ENCODE measurements around the gene CCDC97.

The CCDC97 gene

GRCh38 chr19:41321204-41321599 lies 11.2 kb downstream of the CCDC97 start:
- DNase-seq: no peak

- no peak for DNase-seq
These were observed 11.8 kb downstream of the CCDC97 start for GRCh38 chr19:41321600-41322270.

- DNase-seq: no peak
These were observed 12.5 kb downstream of the CCDC97 start for GRCh38 chr19:41322451-41322850.

- no peak for DNase-seq
These were observed 13.1 kb downstream of the CCDC97 start for GRCh38 chr19:41323023-41323422.

- DNase-seq: no peak
These were observed 13.6 kb downstream of the CCDC97 start for GRCh38 chr19:41323430-41324125.

- DNase-seq: no peak
These were observed 14.3 kb downstream of the CCDC97 start for GRCh38 chr19:41324231-41324702.

GRCh38 chr19:41324921-41325639 lies 15.1 kb downstream of the CCDC97 start:
- DNase-seq: no peak

GRCh38 chr19:41325640-41325946 lies 15.6 kb downstream of the CCDC97 start:
- no peak for DNase-seq

- no peak for DNase-seq
These were observed 16.2 kb downstream of the CCDC97 start for GRCh38 chr19:41325947-41326706.

GRCh38 chr19:41327076-41327575 lies 17.2 kb downstream of the CCDC97 start:
- no peak for DNase-seq

- DNase-seq: no peak
These were observed 17.7 kb downstream of the CCDC97 start for GRCh38 chr19:41327576-41328156.

GRCh38 chr19:41328157-41328841 lies 18.3 kb downstream of the CCDC97 start:
- no peak for DNase-seq

GRCh38 chr19:41328842-41329225 lies 18.9 kb downstream of the CCDC97 start:
- DNase-seq: no peak

- DNase-seq: no peak
These were observed 20.5 kb downstream of the CCDC97 start for GRCh38 chr19:41330481-41330880.

GRCh38 chr19:41330946-41331678 lies 21.1 kb downstream of the CCDC97 start:
- no peak for DNase-seq

GRCh38 chr19:41332000-41332399 lies 22.0 kb downstream of the CCDC97 start:
- no peak for DNase-seq

GRCh38 chr19:41332468-41332867 lies 22.5 kb downstream of the CCDC97 start:
- DNase-seq: no peak

- no peak for DNase-seq
These were observed 24.8 kb downstream of the CCDC97 start for GRCh38 chr19:41334793-41335192.

GRCh38 chr19:41335467-41335866 lies 25.5 kb downstream of the CCDC97 start:
- DNase-seq: no peak

GRCh38 chr19:41339936-41340335 lies 30.0 kb downstream of the CCDC97 start:
- DNase-seq: no peak

Data from NCI-H1436 treated with DMSO at 0.1 percent for 48 hours (cell line).